Loucy (cell line): ENCODE measurements around the gene EFEMP1.

Experiments used
- EZH2phosphoT487 ChIP-seq: fragments of 200-600 bp; IDR thresholded peaks from 2 replicates; pipeline ENCODE4 v1.6.1; 2018; ENCODE audit warnings: antibody characterized with exemption, mild to moderate bottlenecking, moderate library complexity, borderline replicate concordance
- TF ChIP-seq, protein P1 (sequence below): fragments of 200-600 bp; sonication (generic); conservative IDR thresholded peaks from 2 replicates; pipeline ENCODE4 v1.5.1; 2014; ENCODE audit warnings: mild to moderate bottlenecking, antibody characterized with exemption, low read length

DNA sequence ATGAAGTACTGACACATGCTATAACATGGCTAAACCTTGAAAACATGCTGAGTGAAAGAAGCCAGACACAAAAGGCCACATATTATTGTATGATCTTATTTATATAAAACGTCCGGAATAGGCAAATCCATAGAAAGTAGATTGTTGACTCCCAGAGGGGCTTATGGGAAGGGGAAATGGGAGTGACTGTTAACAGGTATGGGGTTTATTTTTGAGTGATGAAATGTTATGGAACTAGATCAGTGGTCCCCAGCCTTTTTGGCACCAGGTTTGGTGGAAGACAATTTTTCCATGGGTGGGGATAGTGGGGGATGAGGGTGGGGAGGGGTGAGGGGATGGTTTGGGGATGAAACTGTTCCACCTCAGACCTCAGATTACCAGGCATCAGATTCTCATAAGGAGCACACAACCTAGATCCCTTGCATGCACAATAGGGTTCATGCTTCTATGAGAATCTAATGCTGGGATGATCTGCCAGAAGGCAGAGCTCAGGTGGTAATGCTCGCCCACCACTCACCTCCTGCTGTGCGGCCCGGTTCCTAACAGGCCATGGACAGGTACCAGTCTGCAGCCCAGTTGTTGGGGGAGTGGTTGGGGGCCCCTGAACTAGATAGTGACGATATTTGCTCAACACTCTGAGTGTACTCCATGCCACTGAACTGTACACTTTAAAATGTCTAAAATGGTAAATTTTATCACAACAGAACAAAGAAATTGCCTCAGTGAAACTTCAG, 59.1 kb downstream of the EFEMP1 start:
- TF ChIP-seq, protein P1, sequence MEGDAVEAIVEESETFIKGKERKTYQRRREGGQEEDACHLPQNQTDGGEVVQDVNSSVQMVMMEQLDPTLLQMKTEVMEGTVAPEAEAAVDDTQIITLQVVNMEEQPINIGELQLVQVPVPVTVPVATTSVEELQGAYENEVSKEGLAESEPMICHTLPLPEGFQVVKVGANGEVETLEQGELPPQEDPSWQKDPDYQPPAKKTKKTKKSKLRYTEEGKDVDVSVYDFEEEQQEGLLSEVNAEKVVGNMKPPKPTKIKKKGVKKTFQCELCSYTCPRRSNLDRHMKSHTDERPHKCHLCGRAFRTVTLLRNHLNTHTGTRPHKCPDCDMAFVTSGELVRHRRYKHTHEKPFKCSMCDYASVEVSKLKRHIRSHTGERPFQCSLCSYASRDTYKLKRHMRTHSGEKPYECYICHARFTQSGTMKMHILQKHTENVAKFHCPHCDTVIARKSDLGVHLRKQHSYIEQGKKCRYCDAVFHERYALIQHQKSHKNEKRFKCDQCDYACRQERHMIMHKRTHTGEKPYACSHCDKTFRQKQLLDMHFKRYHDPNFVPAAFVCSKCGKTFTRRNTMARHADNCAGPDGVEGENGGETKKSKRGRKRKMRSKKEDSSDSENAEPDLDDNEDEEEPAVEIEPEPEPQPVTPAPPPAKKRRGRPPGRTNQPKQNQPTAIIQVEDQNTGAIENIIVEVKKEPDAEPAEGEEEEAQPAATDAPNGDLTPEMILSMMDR = no peak
- no peak for TF ChIP-seq EZH2phosphoT487
